Heart right ventricle (tissue), 16 donors: ENCODE data around the gene EIF1. TPM values are rescaled to one million over a fixed set of nuclear protein-coding genes. Genes with fewer than 3 reads are reported as not detected.
A peak's percentile ranks its signal among the peaks of the same experiment; 100 is the strongest.

Source experiments
- ATAC-seq, 8 donors: fragments of 200-7000 bp; cut with Tn5 transposase; one replicate each; pipeline ENCODE4 v1.9.1; 2020; ENCODE audit warnings: mild to moderate bottlenecking in 8 of 8, moderate library complexity in 8 of 8, moderate number of reproducible peaks in 1 of 8
- DNase-seq, 2 donors: peaks; one replicate each; pipeline ENCODE4 v3.0.0-alpha.2; 2020
- H3K27ac ChIP-seq, 10 donors: fragments of 200-600 bp; sonication (generic) in 2 of 10; one replicate each; pipeline versions ENCODE4 v1.5.0 to v1.8.0; 2020 to 2022; ENCODE audit warnings: mild to moderate bottlenecking in 3 of 10
- H3K27me3 ChIP-seq, 7 donors: fragments of 200-600 bp; one replicate each; pipeline ENCODE4 v1.8.0; 2021 to 2022; ENCODE audit warnings: mild to moderate bottlenecking in 2 of 7
- H3K36me3 ChIP-seq, 9 donors: fragments of 200-600 bp; sonication (generic) in 1 of 9; one replicate each; pipeline versions ENCODE4 v1.5.0 to v1.8.0; 2020 to 2022; ENCODE audit warnings: mild to moderate bottlenecking in 2 of 9
- H3K4me1 ChIP-seq, 9 donors: fragments of 200-600 bp; sonication (generic) in 1 of 9; one replicate each; pipeline versions ENCODE4 v1.5.0 to v1.8.0; 2020 to 2022; ENCODE audit warnings: mild to moderate bottlenecking in 4 of 9
- H3K4me3 ChIP-seq, 10 donors: fragments of 200-600 bp; sonication (generic) in 2 of 10; one replicate each; pipeline versions ENCODE4 v1.5.0 to v1.8.0; 2020 to 2022; ENCODE audit warnings: mild to moderate bottlenecking in 7 of 10, moderate library complexity in 2 of 10
- H3K9me3 ChIP-seq, 11 donors: fragments of 200-600 bp in 10 of 11; sonication (generic) in 2 of 11; one replicate each; pipeline versions ENCODE4 v1.5.0 to v1.8.0; 2013 to 2022; ENCODE audit warnings: mild to moderate bottlenecking in 2 of 11, control low read depth in 1 of 11, moderate library complexity in 1 of 11
- CTCF ChIP-seq, 9 donors: fragments of 200-600 bp; sonication (generic) in 2 of 9; IDR thresholded peaks; one replicate each; pipeline versions ENCODE4 v1.5.0 to v1.8.0; 2021 to 2022; ENCODE audit warnings: antibody characterized with exemption in 9 of 9, mild to moderate bottlenecking in 5 of 9, moderate library complexity in 1 of 9
- whole genome bisulfite sequencing, 2 donors: extraction: QIAGEN DNeasy Blood & Tissue Kit; methylation state at CpG; one replicate each; pipeline ENCODE4 v1.1.7; 2013; ENCODE audit warnings: inconsistent platforms in 1 of 2; 5-methylcytosine and 5-hydroxymethylcytosine counted together
- intact Hi-C, 10 donors: fragments of 100-400 bp; cut with DNase I; formaldehyde crosslinking; loops; one replicate each; pipeline versions ENCODE4 v1.11.1 to v1.14.2; 2022
- polyA plus RNA-seq, 2 donors: library from polyadenylated mRNA; stranded (reverse); fragments of 200-250 nt; gene quantifications; one replicate each; pipeline ENCODE4 v1.2.3, GENCODE V29; 2013
- total RNA-seq, 10 donors: library from RNA; stranded (reverse); fragmentation: NEBNext Ultra II Directional in 3 of 10; extraction: Animal tissue kit (Norgen Biotek cat#: 25700) in 3 of 10; gene quantifications; one replicate each; pipeline versions ENCODE4 v1.2.1 to v1.2.4, GENCODE V29; 2021 to 2023
- donor health status: Arrhythmogenic right ventricular cardiomyopathy.
- donor health status: ischemic (EF 13 %, LVEDD 7.1; RV severe dilation, severe dysfunction).
- donor health status: healthy with polysubstance abuse.
- donor health status: DM: no; HTN: yes; CAD: no.
- donor health status: DM: no; HTN: no; CAD: no.
- donor health status: ischemic (EF 25% LVEDD 6.9; RV normal size, moderate dysfunction).
- donor health status: ischemic (EF 25% LVEDD 5.7; RV mildly dilated, moderate dysfunction).
- donor health status: healthy.
- donor health status: DM: yes; HTN: yes; CAD: no.
- donor health status: Ischemic cardiomyopathy.
- donor health status: ischemic (EF 35%, LVEDD 5.7; RV mildly dilated, moderate dysfunction).
- donor health status: nonischemic (EF 11% LVEDD 7.7; RV severe dilation, severe dysfunction).
- donor health status: DM: yes; HTN: yes; CAD: no.
- donor health status: PGD.
- donor health status: ischemic (EF 29% LVEDD 5.4; RV normal size, mild dysfunction).
- donor health status: nonischemic (EF 23%, LVEDD 6.1; RV moderate dilation, normal function).

Gene EIF1
- total and polyA plus RNA-seq, 12 donors = 551 to 1,330 (median 1,272) TPM

GRCh38 chr17:41705271-41705991 lies 16.7 kb downstream of the EIF1 start:
- Histone ChIP-seq H3K9me3 (no peaks in the 10 kb centered on the region), H3K27me3 (no peaks in the 10 kb centered on the region), H3K36me3 (no peaks in the 10 kb centered on the region), H3K4me1 (no peaks in the 10 kb centered on the region), H3K4me3 (no peak overlapping the region), H3K27ac (no peak overlapping the region)
- 73% methylated on average over 13 of the region's 13 CpGs for WGBS, 2 donors
- intact Hi-C loops = no loop called here
- TF ChIP-seq CTCF (IDR thresholded peaks at IDR 0.05) = no peak
- ATAC-seq (peak in 1 of 8 donors; percentile 24), DNase-seq (no peak)

- ATAC-seq (no peak), DNase-seq (no peak)
- intact Hi-C loops = no loop called here
- WGBS, 2 donors = 72 to 77% methylated on average over 10 of the region's 10 CpGs
- Histone ChIP-seq H3K27me3 (peaks cover 0 to 14% (median 4%) of the 10 kb centered on the region in 7 donors), H3K4me1 (no peaks in the 10 kb centered on the region), H3K36me3 (no peaks in the 10 kb centered on the region), H3K27ac (no peak overlapping the region), H3K9me3 (no peaks in the 10 kb centered on the region), H3K4me3 (no peak overlapping the region)
- TF ChIP-seq CTCF (IDR thresholded peaks at IDR 0.05) = no peak
These were observed 19.4 kb downstream of the EIF1 start for GRCh38 chr17:41707803-41708669.

- Histone ChIP-seq H3K9me3 (no peaks in the 10 kb centered on the region), H3K27me3 (peaks cover 0 to 14% (median 4%) of the 10 kb centered on the region in 7 donors), H3K4me1 (no peaks in the 10 kb centered on the region), H3K36me3 (no peaks in the 10 kb centered on the region), H3K27ac (no peak overlapping the region), H3K4me3 (no peak overlapping the region)
- ATAC-seq (no peak), DNase-seq (no peak)
- 65 to 66% methylated on average over 8 of the region's 8 CpGs for WGBS, 2 donors
- no peak for TF ChIP-seq CTCF (IDR thresholded peaks at IDR 0.05)
- intact Hi-C loops = no loop called here
These were observed 21.9 kb downstream of the EIF1 start for GRCh38 chr17:41710472-41711090.

- H3K9me3 ChIP-seq = no peaks in the 10 kb centered on the region
- no peak for ATAC-seq
- no peak for DNase-seq
- peaks cover 0 to 14% (median 4%) of the 10 kb centered on the region in 7 donors for H3K27me3 ChIP-seq
- TF ChIP-seq CTCF (IDR thresholded peaks at IDR 0.05) = no peak
- no peak within 1 kb of the TSS for H3K27ac ChIP-seq
- H3K4me1 ChIP-seq = no peaks in the 10 kb centered on the region
- intact Hi-C loops = no loop called here
- WGBS, 2 donors = 89 to 92% methylated on average over 12 of the region's 12 CpGs
- no peaks in the 10 kb centered on the region for H3K36me3 ChIP-seq
- H3K4me3 ChIP-seq = no peak within 1 kb of the TSS
These were observed 23.1 kb downstream of the EIF1 start, which contains the start of gene GAST for GRCh38 chr17:41711669-41712400. Gene GAST, plus strand, starts transcription at chr17:41712331. Its CDS starts 3,106 bp downstream, at chr17:41715437.
